Loucy (cell line): ENCODE data around the gene ACADS.

Experiments used
- H2AFZ ChIP-seq: fragments of 200-600 bp; sonication (generic); 2 replicates; pipeline ENCODE4 v1.6.0; 2016; ENCODE audit warnings: antibody characterized with exemption, mild to moderate bottlenecking, low read length, moderate library complexity
- H3F3A ChIP-seq: fragments of 200-600 bp; 2 replicates; pipeline ENCODE4 v1.6.0; 2016; ENCODE audit warnings: antibody characterized with exemption, low read depth, mild to moderate bottlenecking
- H3K27me3 ChIP-seq: fragments of 200-600 bp; sonication (generic); 2 replicates; pipeline ENCODE4 v1.6.1; 2014; ENCODE audit warnings: low read length, mild to moderate bottlenecking; ENCODE audit not compliant: insufficient read depth, poor library complexity, severe bottlenecking
- H3K36me3 ChIP-seq: fragments of 200-600 bp; sonication (generic); 2 replicates; pipeline ENCODE4 v1.6.1; 2016; ENCODE audit warnings: low read length; ENCODE audit not compliant: insufficient read depth
- H3K4me1 ChIP-seq: fragments of 200-600 bp; sonication (generic); 2 replicates; pipeline ENCODE4 v1.5.1; 2014; ENCODE audit warnings: low read length, mild to moderate bottlenecking; ENCODE audit not compliant: insufficient read depth, poor library complexity, severe bottlenecking
- H3K4me2 ChIP-seq: fragments of 200-600 bp; sonication (generic); 2 replicates; pipeline ENCODE4 v1.6.0; 2014; ENCODE audit warnings: antibody characterized with exemption, low read length, low read depth, mild to moderate bottlenecking; ENCODE audit not compliant: poor library complexity, severe bottlenecking
- H3K4me3 ChIP-seq: fragments of 200-600 bp; sonication (generic); 2 replicates; pipeline ENCODE4 v1.5.1; 2014; ENCODE audit warnings: low read length, mild to moderate bottlenecking, mixed read lengths; ENCODE audit not compliant: poor library complexity, severe bottlenecking
- H3K79me2 ChIP-seq: fragments of 200-600 bp; sonication (generic); 2 replicates; pipeline ENCODE4 v1.6.1; 2014; ENCODE audit warnings: low read length; ENCODE audit not compliant: insufficient read depth
- H3K9ac ChIP-seq: fragments of 200-600 bp; sonication (generic); 2 replicates; pipeline ENCODE4 v1.6.0; 2014; ENCODE audit warnings: mild to moderate bottlenecking, low read depth, low read length, moderate library complexity; ENCODE audit not compliant: poor library complexity, severe bottlenecking
- H3K9me2 ChIP-seq: fragments of 200-600 bp; sonication (generic); replicated peaks from 2 replicates; pipeline ENCODE4 v1.6.1; 2016; ENCODE audit warnings: low read depth, low read length, mixed read lengths
- H3K9me3 ChIP-seq: fragments of 200-600 bp; sonication (generic); 2 replicates; pipeline ENCODE4 v1.6.1; 2014; ENCODE audit warnings: mild to moderate bottlenecking, antibody characterized with exemption, low read length, low read depth; ENCODE audit not compliant: insufficient read depth
- H4K20me1 ChIP-seq: fragments of 200-600 bp; sonication (generic); 2 replicates; pipeline ENCODE4 v1.6.0; 2014; ENCODE audit warnings: antibody characterized with exemption, low read length, mild to moderate bottlenecking; ENCODE audit not compliant: insufficient read depth, poor library complexity, severe bottlenecking
- EZH2phosphoT487 ChIP-seq: fragments of 200-600 bp; IDR thresholded peaks from 2 replicates; pipeline ENCODE4 v1.6.1; 2018; ENCODE audit warnings: antibody characterized with exemption, mild to moderate bottlenecking, moderate library complexity, borderline replicate concordance
- TF ChIP-seq, protein P1 (sequence below): fragments of 200-600 bp; sonication (generic); conservative IDR thresholded peaks from 2 replicates; pipeline ENCODE4 v1.5.1; 2014; ENCODE audit warnings: mild to moderate bottlenecking, antibody characterized with exemption, low read length

Gene ACADS

DNA sequence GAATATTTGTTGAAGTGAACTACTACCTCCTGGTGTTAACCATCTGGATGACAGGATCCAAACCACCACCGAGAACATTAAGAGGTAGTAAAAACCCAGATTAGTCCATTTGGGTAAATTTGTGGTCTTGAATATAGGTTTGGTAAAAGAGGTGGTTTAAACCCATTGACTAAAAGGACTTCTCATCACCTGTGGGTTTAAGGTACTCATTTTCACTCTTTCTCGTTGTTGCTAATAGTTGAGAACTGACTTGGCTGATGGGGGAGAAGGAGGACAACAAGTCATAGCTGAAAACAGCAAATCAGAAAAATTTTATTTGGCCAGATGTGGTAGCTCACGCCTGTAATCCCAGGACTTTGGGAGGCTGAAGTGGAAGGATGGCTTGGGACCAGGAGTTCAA lies 59.2 kb downstream of the ACADS start:
- Histone ChIP-seq H3K4me3 (no peak overlapping the region), H3K27me3 (no peaks in the 10 kb centered on the region), H3F3A (peaks cover 13% of the 10 kb centered on the region), H3K9ac (no peak overlapping the region), H2AFZ (no peak overlapping the region), H3K4me1 (peaks cover 18% of the 10 kb centered on the region), H3K79me2 (no peaks in the 10 kb centered on the region), H3K36me3 (peaks cover 35% of the 10 kb centered on the region; the same call in 1 of the 2 replicates), H3K4me2 (no peak overlapping the region), H3K9me2 (no peaks in the 10 kb centered on the region), H3K9me3 (no peaks in the 10 kb centered on the region), H4K20me1 (no peaks in the 10 kb centered on the region)
- TF ChIP-seq EZH2phosphoT487 = no peak
- TF ChIP-seq, protein P1, sequence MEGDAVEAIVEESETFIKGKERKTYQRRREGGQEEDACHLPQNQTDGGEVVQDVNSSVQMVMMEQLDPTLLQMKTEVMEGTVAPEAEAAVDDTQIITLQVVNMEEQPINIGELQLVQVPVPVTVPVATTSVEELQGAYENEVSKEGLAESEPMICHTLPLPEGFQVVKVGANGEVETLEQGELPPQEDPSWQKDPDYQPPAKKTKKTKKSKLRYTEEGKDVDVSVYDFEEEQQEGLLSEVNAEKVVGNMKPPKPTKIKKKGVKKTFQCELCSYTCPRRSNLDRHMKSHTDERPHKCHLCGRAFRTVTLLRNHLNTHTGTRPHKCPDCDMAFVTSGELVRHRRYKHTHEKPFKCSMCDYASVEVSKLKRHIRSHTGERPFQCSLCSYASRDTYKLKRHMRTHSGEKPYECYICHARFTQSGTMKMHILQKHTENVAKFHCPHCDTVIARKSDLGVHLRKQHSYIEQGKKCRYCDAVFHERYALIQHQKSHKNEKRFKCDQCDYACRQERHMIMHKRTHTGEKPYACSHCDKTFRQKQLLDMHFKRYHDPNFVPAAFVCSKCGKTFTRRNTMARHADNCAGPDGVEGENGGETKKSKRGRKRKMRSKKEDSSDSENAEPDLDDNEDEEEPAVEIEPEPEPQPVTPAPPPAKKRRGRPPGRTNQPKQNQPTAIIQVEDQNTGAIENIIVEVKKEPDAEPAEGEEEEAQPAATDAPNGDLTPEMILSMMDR = no peak

DNA sequence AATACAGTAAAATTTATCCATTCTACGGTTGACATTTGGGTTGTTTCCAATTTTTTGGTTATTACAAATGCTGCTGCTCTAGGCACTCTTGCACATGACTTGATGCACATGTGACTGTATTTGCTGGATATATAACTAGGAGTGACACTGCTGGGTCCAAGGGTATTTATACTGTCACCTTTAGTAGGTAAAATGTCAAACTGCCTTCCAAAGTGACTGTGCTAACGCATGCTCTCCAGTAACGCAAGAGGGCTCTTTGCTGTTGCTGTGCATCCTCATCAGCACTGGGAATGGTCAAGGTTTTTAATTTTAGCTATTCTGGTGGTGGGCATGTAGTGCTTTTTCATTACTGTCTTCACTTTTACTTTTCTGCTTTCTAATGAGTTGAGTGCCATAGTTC lies 62.3 kb downstream of the ACADS start:
- H3K4me1 ChIP-seq = peaks cover 8% of the 10 kb centered on the region
- no peak overlapping the region for H3K9ac ChIP-seq
- TF ChIP-seq, protein P1 = no peak
- TF ChIP-seq EZH2phosphoT487 = no peak

More for the DNA sequence above, 62.3 kb downstream of the ACADS start:
- no peak overlapping the region for H2AFZ ChIP-seq
- H3K79me2 ChIP-seq = no peaks in the 10 kb centered on the region; the same call in 1 of the 2 replicates
- no peaks in the 10 kb centered on the region for H3K9me3 ChIP-seq
- no peaks in the 10 kb centered on the region for H3K27me3 ChIP-seq
- peaks cover 29% of the 10 kb centered on the region for H3K36me3 ChIP-seq
- no peak overlapping the region for H3K4me3 ChIP-seq
- no peaks in the 10 kb centered on the region for H3K9me2 ChIP-seq
- H4K20me1 ChIP-seq = no peaks in the 10 kb centered on the region
- H3F3A ChIP-seq = peaks cover 6% of the 10 kb centered on the region
- H3K4me2 ChIP-seq = no peak overlapping the region
